ENCODE results near the gene SSC5D.

SSC5D gene

GRCh38 chr19:55508120-55508519 is 19.9 kb downstream of the SSC5D start:
- peaks cover 9% of the 10 kb centered on the region for H3K27me3 ChIP-seq (ENCODE audit: control insufficient read depth, insufficient read depth, low read length)

GRCh38 chr19:55516878-55517620 is 28.8 kb downstream of the SSC5D start:
- H3K36me3 ChIP-seq (ENCODE audit: control insufficient read depth, insufficient read depth, low read length) = no peaks in the 10 kb centered on the region
- peaks cover 2% of the 10 kb centered on the region for H3K4me1 ChIP-seq (ENCODE audit: control insufficient read depth, insufficient read depth, low read length)
- no peaks in the 10 kb centered on the region for H3K27me3 ChIP-seq (ENCODE audit: control insufficient read depth, insufficient read depth, low read length)
- peak overlapping the region; percentile 27 for H3K4me3 ChIP-seq (ENCODE audit: low read depth, low read length)
- no peaks in the 10 kb centered on the region for H3K9me3 ChIP-seq (ENCODE audit: control insufficient read depth, insufficient read depth, low read length)
- H3K9ac ChIP-seq (ENCODE audit: low read depth, low read length) = no peak overlapping the region

More at GRCh38 chr19:55508120-55508519, 19.9 kb downstream of the SSC5D start:
- Histone ChIP-seq H3K9ac (ENCODE audit: low read depth, low read length) (no peak overlapping the region), H3K4me1 (ENCODE audit: control insufficient read depth, insufficient read depth, low read length) (no peaks in the 10 kb centered on the region), H3K36me3 (ENCODE audit: control insufficient read depth, insufficient read depth, low read length) (no peaks in the 10 kb centered on the region), H3K4me3 (ENCODE audit: low read depth, low read length) (no peak overlapping the region), H3K9me3 (ENCODE audit: control insufficient read depth, insufficient read depth, low read length) (peaks cover 2% of the 10 kb centered on the region)

GRCh38 chr19:55519451-55520311 is 31.4 kb downstream of the SSC5D start:
- no peaks in the 10 kb centered on the region for H3K36me3 ChIP-seq (ENCODE audit: control insufficient read depth, insufficient read depth, low read length)
- no peaks in the 10 kb centered on the region for H3K9me3 ChIP-seq (ENCODE audit: control insufficient read depth, insufficient read depth, low read length)
- no peak overlapping the region for H3K9ac ChIP-seq (ENCODE audit: low read depth, low read length)
- peaks cover 2% of the 10 kb centered on the region for H3K4me1 ChIP-seq (ENCODE audit: control insufficient read depth, insufficient read depth, low read length)
- no peak overlapping the region for H3K4me3 ChIP-seq (ENCODE audit: low read depth, low read length)
- no peaks in the 10 kb centered on the region for H3K27me3 ChIP-seq (ENCODE audit: control insufficient read depth, insufficient read depth, low read length)

GRCh38 chr19:55520691-55521292 is 32.6 kb downstream of the SSC5D start:
- Histone ChIP-seq H3K36me3 (ENCODE audit: control insufficient read depth, insufficient read depth, low read length) (no peaks in the 10 kb centered on the region), H3K9me3 (ENCODE audit: control insufficient read depth, insufficient read depth, low read length) (no peaks in the 10 kb centered on the region), H3K4me3 (ENCODE audit: low read depth, low read length) (no peak overlapping the region), H3K9ac (ENCODE audit: low read depth, low read length) (no peak overlapping the region), H3K4me1 (ENCODE audit: control insufficient read depth, insufficient read depth, low read length) (peaks cover 2% of the 10 kb centered on the region), H3K27me3 (ENCODE audit: control insufficient read depth, insufficient read depth, low read length) (no peaks in the 10 kb centered on the region)

GRCh38 chr19:55525289-55526101 is 37.3 kb downstream of the SSC5D start:
- H3K4me3 ChIP-seq (ENCODE audit: low read depth, low read length) = no peak overlapping the region
- no peaks in the 10 kb centered on the region for H3K27me3 ChIP-seq (ENCODE audit: control insufficient read depth, insufficient read depth, low read length)
- H3K4me1 ChIP-seq (ENCODE audit: control insufficient read depth, insufficient read depth, low read length) = no peaks in the 10 kb centered on the region
- H3K36me3 ChIP-seq (ENCODE audit: control insufficient read depth, insufficient read depth, low read length) = no peaks in the 10 kb centered on the region
- H3K9ac ChIP-seq (ENCODE audit: low read depth, low read length) = no peak overlapping the region
- H3K9me3 ChIP-seq (ENCODE audit: control insufficient read depth, insufficient read depth, low read length) = no peaks in the 10 kb centered on the region

GRCh38 chr19:55526216-55527196 is 38.3 kb downstream of the SSC5D start:
- Histone ChIP-seq H3K9ac (ENCODE audit: low read depth, low read length) (no peak overlapping the region), H3K36me3 (ENCODE audit: control insufficient read depth, insufficient read depth, low read length) (no peaks in the 10 kb centered on the region), H3K4me3 (ENCODE audit: low read depth, low read length) (no peak overlapping the region), H3K4me1 (ENCODE audit: control insufficient read depth, insufficient read depth, low read length) (no peaks in the 10 kb centered on the region), H3K27me3 (ENCODE audit: control insufficient read depth, insufficient read depth, low read length) (no peaks in the 10 kb centered on the region), H3K9me3 (ENCODE audit: control insufficient read depth, insufficient read depth, low read length) (no peaks in the 10 kb centered on the region)

GRCh38 chr19:55527197-55528029 is 39.2 kb downstream of the SSC5D start:
- no peak overlapping the region for H3K9ac ChIP-seq (ENCODE audit: low read depth, low read length)
- H3K4me3 ChIP-seq (ENCODE audit: low read depth, low read length) = no peak overlapping the region
- no peaks in the 10 kb centered on the region for H3K36me3 ChIP-seq (ENCODE audit: control insufficient read depth, insufficient read depth, low read length)
- no peaks in the 10 kb centered on the region for H3K4me1 ChIP-seq (ENCODE audit: control insufficient read depth, insufficient read depth, low read length)
- no peaks in the 10 kb centered on the region for H3K27me3 ChIP-seq (ENCODE audit: control insufficient read depth, insufficient read depth, low read length)
- H3K9me3 ChIP-seq (ENCODE audit: control insufficient read depth, insufficient read depth, low read length) = no peaks in the 10 kb centered on the region

- H3K9ac ChIP-seq (ENCODE audit: low read depth, low read length) = no peak overlapping the region
- no peaks in the 10 kb centered on the region for H3K36me3 ChIP-seq (ENCODE audit: control insufficient read depth, insufficient read depth, low read length)
- no peaks in the 10 kb centered on the region for H3K4me1 ChIP-seq (ENCODE audit: control insufficient read depth, insufficient read depth, low read length)
- H3K4me3 ChIP-seq (ENCODE audit: low read depth, low read length) = no peak overlapping the region
- no peaks in the 10 kb centered on the region for H3K9me3 ChIP-seq (ENCODE audit: control insufficient read depth, insufficient read depth, low read length)
- no peaks in the 10 kb centered on the region for H3K27me3 ChIP-seq (ENCODE audit: control insufficient read depth, insufficient read depth, low read length)
Observed at GRCh38 chr19:55528030-55528803, 40.0 kb downstream of the SSC5D start.

- Histone ChIP-seq H3K9me3 (ENCODE audit: control insufficient read depth, insufficient read depth, low read length) (no peaks in the 10 kb centered on the region), H3K27me3 (ENCODE audit: control insufficient read depth, insufficient read depth, low read length) (no peaks in the 10 kb centered on the region), H3K4me3 (ENCODE audit: low read depth, low read length) (no peak overlapping the region), H3K4me1 (ENCODE audit: control insufficient read depth, insufficient read depth, low read length) (no peaks in the 10 kb centered on the region), H3K36me3 (ENCODE audit: control insufficient read depth, insufficient read depth, low read length) (no peaks in the 10 kb centered on the region), H3K9ac (ENCODE audit: low read depth, low read length) (no peak overlapping the region)
Observed at GRCh38 chr19:55529636-55530234, 41.5 kb downstream of the SSC5D start.
